HG03159 (cell line): ENCODE results near the gene NEU2.
"Not testable (repeated sequence)": the region's sequence is repeated elsewhere in the genome, so short reads cannot be mapped to it uniquely, and the experiment has no call there.

Experiments
- ATAC-seq: cut with Tn5 transposase; IDR thresholded peaks from one replicate; pipeline ENCODE4 v1.9.1; 2021; ENCODE audit warnings: mild to moderate bottlenecking, moderate library complexity; ENCODE audit not compliant: unreplicated experiment

NEU2 gene

GRCh38 chr2:233034091-233034882 lies 1.8 kb downstream of the NEU2 start:
- no peak for ATAC-seq

GRCh38 chr2:233035426-233036161 lies 3.1 kb downstream of the NEU2 start:
- no peak for ATAC-seq

DNA sequence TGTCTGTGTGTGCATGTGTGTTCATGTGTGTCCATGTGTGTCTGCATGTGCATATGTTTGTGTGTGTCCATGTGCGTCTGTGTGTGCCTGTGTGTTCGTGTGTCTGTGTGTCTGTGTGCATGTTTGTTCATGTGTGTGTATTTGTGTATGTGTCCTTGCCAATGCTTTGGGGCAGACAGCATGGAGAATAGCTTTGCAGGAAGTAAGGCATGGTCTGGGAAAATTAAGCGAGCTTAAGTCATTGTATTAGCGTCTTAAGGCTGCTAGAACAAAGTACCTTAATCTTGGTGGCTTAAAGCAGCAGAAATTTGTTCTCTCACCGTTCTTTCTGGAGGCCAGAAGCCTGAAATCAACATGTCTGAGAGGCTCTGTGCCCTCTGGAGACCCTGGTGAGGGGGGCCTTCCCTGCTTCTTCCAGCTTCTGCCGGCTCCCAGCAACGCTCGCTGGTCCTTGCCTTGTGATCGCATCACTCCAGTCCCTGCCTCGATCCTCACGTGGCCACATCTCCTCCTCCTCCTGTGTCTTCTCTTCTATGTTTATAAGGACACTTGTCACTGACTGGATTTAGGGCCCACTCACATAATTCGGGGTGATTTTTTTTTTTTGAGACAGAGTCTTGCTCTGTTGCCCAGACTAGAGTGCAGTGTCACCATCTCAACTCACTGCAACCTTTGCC lies 3.8 kb downstream of the NEU2 start:
- ATAC-seq, result no peak

GRCh38 chr2:233037078-233037477 lies 4.6 kb downstream of the NEU2 start:
- no peak for ATAC-seq

GRCh38 chr2:233039212-233039845 lies 6.9 kb downstream of the NEU2 start:
- ATAC-seq, result no peak

DNA sequence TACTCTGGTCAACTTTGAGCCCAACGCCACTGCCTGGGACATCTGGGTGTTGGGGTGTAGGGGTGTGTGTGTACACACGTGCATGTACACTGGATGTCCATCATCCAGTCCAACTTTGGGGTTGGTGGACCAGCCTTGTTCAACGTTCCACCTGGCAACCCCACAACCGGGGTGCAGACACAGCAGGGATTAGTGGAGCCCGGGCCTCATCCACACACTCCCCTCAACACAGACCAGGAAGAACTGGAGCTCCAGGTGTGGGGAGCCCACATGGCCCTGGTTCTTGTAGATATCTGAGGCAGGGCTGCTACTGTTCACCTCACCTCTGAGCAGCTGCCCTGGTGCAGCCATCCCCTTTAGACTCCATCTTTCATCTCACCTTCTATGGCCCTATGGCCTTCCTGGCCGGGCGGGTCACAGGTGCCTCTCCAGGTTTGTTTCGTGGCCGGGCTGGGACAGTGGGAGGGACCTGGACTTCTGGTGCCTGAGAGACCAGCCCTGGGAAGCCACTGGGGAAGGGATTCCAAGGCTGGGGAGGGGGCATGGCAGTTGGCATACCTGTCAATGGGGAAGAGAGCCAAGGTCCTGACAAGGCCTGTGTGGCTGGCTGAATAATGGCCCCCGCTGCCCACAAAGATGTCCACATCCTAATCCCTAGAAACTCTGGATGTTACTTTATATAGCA lies 7.5 kb downstream of the NEU2 start:
- ATAC-seq, result no peak

GRCh38 chr2:233040571-233040970 lies 8.1 kb downstream of the NEU2 start:
- ATAC-seq, result no peak

DNA sequence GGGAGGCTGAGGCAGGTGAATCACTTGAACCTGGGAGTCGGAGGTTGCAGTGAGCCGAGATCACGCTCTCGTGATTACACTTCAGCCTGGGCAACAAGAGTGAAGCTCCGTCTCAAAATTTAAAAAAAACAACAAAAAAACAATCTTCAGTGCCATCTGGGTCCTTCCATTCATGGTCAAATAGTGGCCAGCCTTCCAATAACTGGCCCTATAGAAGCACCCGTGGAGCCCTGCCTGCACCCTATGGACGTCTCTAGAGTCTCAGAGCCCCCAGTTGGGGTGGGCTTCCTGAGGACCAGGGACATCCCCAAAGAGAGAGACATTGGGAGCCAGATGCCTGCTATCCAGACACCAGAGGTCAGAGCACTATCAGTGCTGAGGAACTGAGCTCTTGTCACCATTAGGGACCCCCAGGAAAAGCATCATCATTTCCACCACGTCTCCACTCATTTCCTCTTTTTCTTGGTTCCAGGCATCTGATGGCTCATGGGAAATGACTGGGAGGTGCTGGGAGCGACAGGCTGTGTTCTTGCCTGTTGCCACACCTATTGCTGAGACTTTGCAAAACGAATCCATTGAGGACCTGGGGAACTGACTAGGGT lies 9.4 kb downstream of the NEU2 start:
- ATAC-seq, result no peak

- no peak for ATAC-seq
These were observed 10.1 kb downstream of the NEU2 start for GRCh38 chr2:233042549-233042948.

GRCh38 chr2:233044974-233045605 lies 12.6 kb downstream of the NEU2 start:
- no peak for ATAC-seq

GRCh38 chr2:233047206-233047605 lies 14.7 kb downstream of the NEU2 start:
- ATAC-seq, result no peak

- ATAC-seq, result no peak
These were observed 15.2 kb downstream of the NEU2 start for GRCh38 chr2:233047667-233048066.

DNA sequence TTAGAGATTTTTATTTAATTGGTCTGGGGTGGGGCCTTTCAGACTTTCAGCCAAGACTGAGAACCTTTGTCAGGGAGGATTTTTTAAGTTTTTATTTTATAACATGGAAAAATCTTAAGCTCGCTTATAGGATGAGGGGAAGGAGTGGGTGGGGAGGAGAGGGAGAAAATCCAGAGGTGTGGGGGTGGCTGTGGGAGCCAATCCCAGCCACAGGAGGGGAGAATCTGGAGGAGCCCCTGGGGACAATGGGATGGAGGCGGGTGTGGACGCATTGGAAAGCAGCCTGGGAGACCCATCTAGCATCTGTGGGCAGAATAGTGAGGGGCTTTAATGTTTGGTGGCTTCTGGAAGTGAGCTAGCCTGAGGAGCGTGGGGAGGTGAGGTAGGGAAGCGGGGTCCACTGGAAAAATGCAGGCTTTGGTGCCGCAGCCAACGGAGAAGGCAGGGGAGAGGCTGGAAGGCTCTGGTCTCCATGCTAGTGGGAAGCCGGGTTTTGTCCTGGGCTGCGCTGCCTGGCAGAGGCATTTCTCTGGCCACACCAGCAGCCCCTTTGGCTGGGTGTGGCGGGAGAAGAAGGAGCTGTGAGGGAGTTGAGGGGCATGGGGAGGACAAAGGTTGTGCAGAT lies 16.2 kb downstream of the NEU2 start:
- ATAC-seq, result no peak

GRCh38 chr2:233049194-233049761 lies 16.8 kb downstream of the NEU2 start:
- no peak for ATAC-seq

DNA sequence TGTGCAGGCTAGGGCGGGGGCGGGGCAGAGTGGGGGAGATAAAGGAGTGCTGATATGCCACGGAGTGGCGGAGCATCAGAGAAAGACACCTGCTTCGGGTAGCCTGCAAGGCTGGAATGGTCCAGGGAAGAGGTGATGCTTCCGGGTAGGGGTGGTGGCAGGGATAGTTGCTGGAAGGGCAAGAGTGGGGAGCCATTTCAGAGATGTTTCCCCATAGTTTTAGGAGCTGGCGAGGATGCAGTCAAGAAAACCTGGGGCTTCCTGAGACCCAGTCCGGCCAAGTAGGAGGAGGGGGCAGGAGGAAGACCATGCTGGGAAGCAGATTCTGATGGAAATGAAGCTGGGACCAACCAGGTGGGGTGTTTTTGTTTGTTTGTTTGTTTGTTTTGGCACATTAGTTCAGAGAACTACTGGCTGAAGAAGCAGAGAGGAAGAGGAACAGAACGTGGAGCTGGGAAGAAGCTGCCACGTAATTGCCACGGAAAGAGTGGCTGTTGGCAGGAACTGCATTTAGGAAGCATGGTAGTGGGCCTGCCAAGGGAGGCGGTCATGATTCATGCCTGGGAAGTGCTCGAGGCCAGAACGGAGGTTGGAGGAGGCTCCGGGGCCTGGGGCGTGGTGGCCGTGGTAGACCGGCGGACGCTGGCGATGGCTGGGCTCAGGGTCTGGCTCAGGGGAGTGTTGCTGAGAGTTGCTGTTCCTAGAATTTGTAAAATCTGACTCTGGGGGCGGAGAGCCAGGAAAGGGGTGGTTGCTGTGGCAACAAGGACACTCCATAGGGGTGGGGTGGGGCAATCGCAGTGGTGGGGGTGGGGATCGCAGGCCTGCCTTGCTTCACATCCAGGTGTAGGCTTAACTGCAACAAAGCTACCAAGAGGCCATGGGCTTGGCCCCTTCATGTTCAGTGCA lies 19.0 kb downstream of the NEU2 start:
- ATAC-seq, result no peak

- not testable (repeated sequence) for ATAC-seq
These were observed 20.0 kb downstream of the NEU2 start for GRCh38 chr2:233052517-233052916.

GRCh38 chr2:233053928-233054784 lies 21.7 kb downstream of the NEU2 start:
- peak; percentile 54 for ATAC-seq
